Neural cell (in vitro differentiated cells): ENCODE results near the gene ARL6IP5. TPM values are rescaled to one million over a fixed set of nuclear protein-coding genes. Genes with fewer than 3 reads are reported as not detected.
A peak's percentile ranks its signal among the peaks of the same experiment; 100 is the strongest.

ENCODE experiments used
- H2AFZ ChIP-seq: fragments of 200-600, 300-800 bp; sonication (generic), shearing (Covaris generic); 2 replicates; pipeline ENCODE4 v1.6.0; 2014; ENCODE audit warnings: low read depth, mild to moderate bottlenecking, antibody characterized with exemption, low read length, moderate library complexity
- H3F3A ChIP-seq: fragments of 200-600 bp; shearing (Covaris generic); 2 replicates; pipeline ENCODE4 v1.6.1; 2016; ENCODE audit warnings: mild to moderate bottlenecking, moderate library complexity, mixed read lengths, antibody characterized with exemption, low read length; ENCODE audit not compliant: insufficient read depth, poor library complexity, severe bottlenecking
- H3K27ac ChIP-seq: fragments of 200-600, 300-800 bp; sonication (generic), shearing (Covaris generic); 2 replicates; pipeline ENCODE4 v1.5.1; 2014; ENCODE audit warnings: mild to moderate bottlenecking, low read length, moderate library complexity
- H3K27me3 ChIP-seq: fragments of 300-800, 200-600 bp; sonication (generic), shearing (Covaris generic); 2 replicates; pipeline ENCODE4 v1.6.0; 2014; ENCODE audit warnings: mild to moderate bottlenecking, low read depth, low read length, moderate library complexity; ENCODE audit not compliant: insufficient read depth
- H3K36me3 ChIP-seq: fragments of 300-800, 200-600 bp; sonication (generic), shearing (Covaris generic); 2 replicates; pipeline ENCODE4 v1.5.1; 2014; ENCODE audit warnings: mild to moderate bottlenecking, antibody characterized with exemption, low read length, moderate library complexity; ENCODE audit not compliant: insufficient read depth
- H3K4me2 ChIP-seq: fragments of 300-800, 200-600 bp; sonication (generic), shearing (Covaris generic); 2 replicates; pipeline ENCODE4 v1.6.0; 2014; ENCODE audit warnings: mild to moderate bottlenecking, low read length
- H3K4me3 ChIP-seq: fragments of 300-800, 200-600 bp; sonication (generic), shearing (Covaris generic); 2 replicates; pipeline ENCODE4 v1.5.1; 2014; ENCODE audit warnings: mild to moderate bottlenecking, low read length, moderate library complexity
- H3K79me2 ChIP-seq: fragments of 200-600 bp; shearing (Covaris generic); replicated peaks from 2 replicates; pipeline ENCODE4 v1.6.0; 2014; ENCODE audit warnings: mild to moderate bottlenecking, low read length, moderate library complexity; ENCODE audit not compliant: insufficient read depth
- H3K9ac ChIP-seq: fragments of 300-800, 200-600 bp; sonication (generic), shearing (Covaris generic); 2 replicates; pipeline ENCODE4 v1.6.1; 2016; ENCODE audit warnings: mild to moderate bottlenecking, low read length, mixed read lengths
- H3K9me2 ChIP-seq: fragments of 200-600 bp; shearing (Covaris generic); 2 replicates; pipeline ENCODE4 v1.6.1; 2016; ENCODE audit warnings: mild to moderate bottlenecking, low read length, mixed read lengths; ENCODE audit not compliant: insufficient read depth
- H3K9me3 ChIP-seq: fragments of 200-600, 300-800 bp; sonication (generic), shearing (Covaris generic); 2 replicates; pipeline ENCODE4 v1.6.1; 2016; ENCODE audit warnings: mild to moderate bottlenecking, mixed run types, low read length, moderate library complexity, mixed read lengths
- H4K20me1 ChIP-seq: fragments of 200-600 bp; shearing (Covaris generic); 2 replicates; pipeline ENCODE4 v1.6.1; 2016; ENCODE audit warnings: mild to moderate bottlenecking, mixed run types; ENCODE audit not compliant: insufficient read depth
- EP300 ChIP-seq: fragments of 450-650 bp; conservative IDR thresholded peaks from 2 replicates; pipeline ENCODE4 v1.6.1; 2014; ENCODE audit warnings: antibody characterized with exemption, mild to moderate bottlenecking, moderate library complexity; ENCODE audit not compliant: poor library complexity, severe bottlenecking
- EZH2 ChIP-seq: fragments of 200-600, 300-800 bp; shearing (Covaris generic), sonication (generic); IDR thresholded peaks from 2 replicates; pipeline ENCODE4 v1.6.1; 2014; ENCODE audit warnings: antibody characterized with exemption, low read length, borderline replicate concordance, mild to moderate bottlenecking; ENCODE audit not compliant: insufficient read depth, poor library complexity, severe bottlenecking
- MXI1 ChIP-seq: fragments of 450-650 bp; conservative IDR thresholded peaks from 2 replicates; pipeline ENCODE4 v1.6.1; 2014; ENCODE audit warnings: antibody characterized with exemption, mild to moderate bottlenecking; ENCODE audit not compliant: poor library complexity, severe bottlenecking
- POLR2AphosphoS5 ChIP-seq: IDR thresholded peaks from 2 replicates; pipeline ENCODE4 v1.6.1; 2012
- RAD21 ChIP-seq: fragments of 450-650 bp; conservative IDR thresholded peaks from 2 replicates; pipeline ENCODE4 v1.6.1; 2014; ENCODE audit warnings: antibody characterized with exemption, mild to moderate bottlenecking, moderate library complexity
- SMC3 ChIP-seq: fragments of 450-650 bp; conservative IDR thresholded peaks from 2 replicates; pipeline ENCODE4 v1.6.1; 2014; ENCODE audit warnings: antibody characterized with exemption, mild to moderate bottlenecking, moderate library complexity; ENCODE audit not compliant: poor library complexity
- TAF1 ChIP-seq: IDR thresholded peaks from 2 replicates; pipeline ENCODE4 v1.6.1; 2012; ENCODE audit warnings: low read depth
- polyA plus RNA-seq: library from polyadenylated mRNA; depleted of rRNA; stranded (reverse); fragments of >200 nt; gene quantifications from 2 replicates; pipeline ENCODE4 v1.2.3, GENCODE V29; 2014
- TF ChIP-seq, protein P1 (sequence below): IDR thresholded peaks from 2 replicates; pipeline ENCODE4 v1.6.1; 2012; ENCODE audit warnings: borderline replicate concordance
- TF ChIP-seq, protein P2 (sequence below): fragments of 450-650 bp; IDR thresholded peaks from 2 replicates; pipeline ENCODE4 v1.5.1; 2014; ENCODE audit warnings: antibody characterized with exemption, mild to moderate bottlenecking, moderate library complexity; ENCODE audit not compliant: poor library complexity, severe bottlenecking

The ARL6IP5 gene
- polyA plus RNA-seq, 1 donor from 2014 or later = 108 TPM

DNA sequence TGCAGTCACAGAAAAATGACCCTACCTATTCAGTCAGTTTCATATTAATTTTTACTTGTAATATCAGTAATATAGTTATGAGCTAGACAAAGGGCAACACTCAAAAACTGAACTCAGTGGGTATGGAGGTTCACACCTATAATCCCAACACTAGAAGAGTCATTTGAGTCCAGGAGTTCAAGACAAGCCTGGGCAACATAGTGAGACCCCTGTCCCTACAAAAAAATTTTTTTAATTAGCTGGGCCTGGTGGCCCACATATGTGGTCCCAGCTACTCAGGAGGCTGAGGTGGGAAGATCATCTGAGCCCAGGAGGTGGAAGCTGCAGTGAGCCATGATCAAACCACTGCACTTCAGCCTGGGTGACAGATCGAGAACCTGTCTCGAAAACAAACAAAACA, 35.7 kb upstream of the ARL6IP5 start:
- TF ChIP-seq TAF1 = no peak
- no peak for TF ChIP-seq RAD21
- no peak for TF ChIP-seq SMC3
- no peak for TF ChIP-seq MXI1
- TF ChIP-seq EP300 = no peak
- no peak for TF ChIP-seq POLR2AphosphoS5
- TF ChIP-seq, protein P1, sequence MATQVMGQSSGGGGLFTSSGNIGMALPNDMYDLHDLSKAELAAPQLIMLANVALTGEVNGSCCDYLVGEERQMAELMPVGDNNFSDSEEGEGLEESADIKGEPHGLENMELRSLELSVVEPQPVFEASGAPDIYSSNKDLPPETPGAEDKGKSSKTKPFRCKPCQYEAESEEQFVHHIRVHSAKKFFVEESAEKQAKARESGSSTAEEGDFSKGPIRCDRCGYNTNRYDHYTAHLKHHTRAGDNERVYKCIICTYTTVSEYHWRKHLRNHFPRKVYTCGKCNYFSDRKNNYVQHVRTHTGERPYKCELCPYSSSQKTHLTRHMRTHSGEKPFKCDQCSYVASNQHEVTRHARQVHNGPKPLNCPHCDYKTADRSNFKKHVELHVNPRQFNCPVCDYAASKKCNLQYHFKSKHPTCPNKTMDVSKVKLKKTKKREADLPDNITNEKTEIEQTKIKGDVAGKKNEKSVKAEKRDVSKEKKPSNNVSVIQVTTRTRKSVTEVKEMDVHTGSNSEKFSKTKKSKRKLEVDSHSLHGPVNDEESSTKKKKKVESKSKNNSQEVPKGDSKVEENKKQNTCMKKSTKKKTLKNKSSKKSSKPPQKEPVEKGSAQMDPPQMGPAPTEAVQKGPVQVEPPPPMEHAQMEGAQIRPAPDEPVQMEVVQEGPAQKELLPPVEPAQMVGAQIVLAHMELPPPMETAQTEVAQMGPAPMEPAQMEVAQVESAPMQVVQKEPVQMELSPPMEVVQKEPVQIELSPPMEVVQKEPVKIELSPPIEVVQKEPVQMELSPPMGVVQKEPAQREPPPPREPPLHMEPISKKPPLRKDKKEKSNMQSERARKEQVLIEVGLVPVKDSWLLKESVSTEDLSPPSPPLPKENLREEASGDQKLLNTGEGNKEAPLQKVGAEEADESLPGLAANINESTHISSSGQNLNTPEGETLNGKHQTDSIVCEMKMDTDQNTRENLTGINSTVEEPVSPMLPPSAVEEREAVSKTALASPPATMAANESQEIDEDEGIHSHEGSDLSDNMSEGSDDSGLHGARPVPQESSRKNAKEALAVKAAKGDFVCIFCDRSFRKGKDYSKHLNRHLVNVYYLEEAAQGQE = no peak
- no peak for TF ChIP-seq EZH2
- TF ChIP-seq, protein P2, sequence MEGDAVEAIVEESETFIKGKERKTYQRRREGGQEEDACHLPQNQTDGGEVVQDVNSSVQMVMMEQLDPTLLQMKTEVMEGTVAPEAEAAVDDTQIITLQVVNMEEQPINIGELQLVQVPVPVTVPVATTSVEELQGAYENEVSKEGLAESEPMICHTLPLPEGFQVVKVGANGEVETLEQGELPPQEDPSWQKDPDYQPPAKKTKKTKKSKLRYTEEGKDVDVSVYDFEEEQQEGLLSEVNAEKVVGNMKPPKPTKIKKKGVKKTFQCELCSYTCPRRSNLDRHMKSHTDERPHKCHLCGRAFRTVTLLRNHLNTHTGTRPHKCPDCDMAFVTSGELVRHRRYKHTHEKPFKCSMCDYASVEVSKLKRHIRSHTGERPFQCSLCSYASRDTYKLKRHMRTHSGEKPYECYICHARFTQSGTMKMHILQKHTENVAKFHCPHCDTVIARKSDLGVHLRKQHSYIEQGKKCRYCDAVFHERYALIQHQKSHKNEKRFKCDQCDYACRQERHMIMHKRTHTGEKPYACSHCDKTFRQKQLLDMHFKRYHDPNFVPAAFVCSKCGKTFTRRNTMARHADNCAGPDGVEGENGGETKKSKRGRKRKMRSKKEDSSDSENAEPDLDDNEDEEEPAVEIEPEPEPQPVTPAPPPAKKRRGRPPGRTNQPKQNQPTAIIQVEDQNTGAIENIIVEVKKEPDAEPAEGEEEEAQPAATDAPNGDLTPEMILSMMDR = no peak
- H3K4me3 ChIP-seq = peak overlapping the region; percentile 32
- H3F3A ChIP-seq = no peaks in the 10 kb centered on the region
- H3K9me3 ChIP-seq = no peaks in the 10 kb centered on the region
- H3K27me3 ChIP-seq = no peaks in the 10 kb centered on the region
- peaks cover 8% of the 10 kb centered on the region for H3K36me3 ChIP-seq
- H2AFZ ChIP-seq = no peak overlapping the region
- no peaks in the 10 kb centered on the region for H3K9me2 ChIP-seq
- H4K20me1 ChIP-seq = no peaks in the 10 kb centered on the region
- peaks cover 28% of the 10 kb centered on the region for H3K79me2 ChIP-seq
- H3K27ac ChIP-seq = no peak overlapping the region
- H3K9ac ChIP-seq = no peak overlapping the region
- H3K4me2 ChIP-seq = no peak overlapping the region

DNA sequence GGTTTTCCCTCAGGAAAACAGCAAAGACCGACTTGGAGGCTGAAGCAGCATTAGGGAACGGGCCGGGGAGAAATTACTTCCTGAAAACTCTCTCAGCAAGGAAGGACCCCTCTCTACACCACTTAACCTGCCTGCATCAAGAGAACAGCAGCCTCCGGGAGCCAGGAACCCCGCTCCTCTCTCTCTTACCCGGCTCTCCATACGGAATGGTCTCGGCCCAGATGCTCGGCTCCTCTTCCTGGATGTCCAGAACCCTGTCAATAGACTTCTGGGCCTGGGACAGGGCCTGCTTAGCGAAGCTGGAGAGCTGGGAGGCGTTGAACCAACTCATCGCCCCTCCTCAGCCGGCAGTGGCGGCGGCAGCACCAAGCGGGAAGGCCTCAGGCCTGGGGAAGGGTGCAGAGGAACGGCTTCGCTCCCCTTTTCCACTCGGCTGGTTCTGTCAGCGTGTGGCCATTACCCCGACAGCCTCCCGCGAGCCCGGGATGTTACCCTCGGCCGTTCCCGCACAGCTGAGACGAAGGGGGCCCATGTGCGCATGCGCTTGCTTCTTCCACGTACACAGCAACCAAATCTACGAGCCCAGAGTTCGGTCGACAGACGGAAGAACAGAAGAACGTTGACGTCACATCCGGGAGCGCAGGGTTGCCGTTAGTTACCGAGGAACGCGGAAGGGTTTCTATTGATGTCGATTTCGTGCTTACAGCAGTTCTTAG, 32.8 kb upstream of the ARL6IP5 start, which contains the start of gene TMF1:
TSS of gene TMF1 (minus strand) at position 578 of the 716 bp plus-strand sequence. CDS start at position 331, 247 bp downstream.
- Histone ChIP-seq H3F3A (no peaks in the 10 kb centered on the region), H3K27ac (peak within 1 kb of the TSS; percentile 86), H3K4me2 (peak within 1 kb of the TSS; percentile 83), H3K9me3 (no peaks in the 10 kb centered on the region), H3K36me3 (peaks cover 8% of the 10 kb centered on the region), H3K27me3 (no peaks in the 10 kb centered on the region), H3K9ac (peak within 1 kb of the TSS; percentile 92), H3K79me2 (peaks cover 19% of the 10 kb centered on the region), H2AFZ (peak within 1 kb of the TSS; percentile 88), H3K4me3 (peak within 1 kb of the TSS; percentile 81), H4K20me1 (no peaks in the 10 kb centered on the region), H3K9me2 (no peaks in the 10 kb centered on the region)
- TF ChIP-seq TAF1 (peak; percentile 65), SMC3 (peak; percentile 27), MXI1 (peak; percentile 90), POLR2AphosphoS5 (peak; percentile 98), EP300 (peak; percentile 61), RAD21 (no peak)
